ENCODE measurements around the gene AGTPBP1. TPM values are rescaled to one million over a fixed set of nuclear protein-coding genes. Genes with fewer than 3 reads are reported as not detected.

AGTPBP1 gene
- total RNA-seq, 6 experiments from 2014 or later, result 8.2 to 11.0 (median 9.5) TPM

- TF ChIP-seq CTCF (IDR thresholded peaks at IDR 0.05), result no peak
- H3K27ac Mint-ChIP-seq, result no peak overlapping the region
Observed at GRCh38 chr9:85501882-85502281, 239.9 kb downstream of the AGTPBP1 start.

GRCh38 chr9:85501456-85501855 lies 240.3 kb downstream of the AGTPBP1 start:
- TF ChIP-seq CTCF (IDR thresholded peaks at IDR 0.05), result no peak

More at GRCh38 chr9:85501882-85502281, 239.9 kb downstream of the AGTPBP1 start:
- Mint-ChIP-seq H3K27me3 (ENCODE audit: insufficient read depth) (no peaks in the 10 kb centered on the region), H3K9me3 (peaks cover 7% of the 10 kb centered on the region), H3K36me3 (ENCODE audit: low read depth) (no peaks in the 10 kb centered on the region), H3K4me3 (no peak overlapping the region), H3K4me1 (ENCODE audit: low read depth) (no peaks in the 10 kb centered on the region)
- no peak for DNase-seq

More at GRCh38 chr9:85501456-85501855, 240.3 kb downstream of the AGTPBP1 start:
- H3K27me3 Mint-ChIP-seq (ENCODE audit: insufficient read depth), result no peaks in the 10 kb centered on the region
- no peaks in the 10 kb centered on the region for H3K36me3 Mint-ChIP-seq (ENCODE audit: low read depth)
- peaks cover 7% of the 10 kb centered on the region for H3K9me3 Mint-ChIP-seq
- no peaks in the 10 kb centered on the region for H3K4me1 Mint-ChIP-seq (ENCODE audit: low read depth)
- no peak overlapping the region for H3K4me3 Mint-ChIP-seq
- no peak overlapping the region for H3K27ac Mint-ChIP-seq
- no peak for DNase-seq

Other genes starting within 250 kb of the AGTPBP1 start
- gene NAA35, start 199.2 kb upstream of the AGTPBP1 start, total RNA-seq (2021; fragmentation: NEBNext Ultra II Directional; extraction: Animal tissue kit (Norgen Biotek cat#: 25700)), result 10 to 100 TPM; 20.1 to 22.8 (median 21.7) TPM

Data from HFFc6 (cell line).